ENCODE results near the gene VAV2.

DNA sequence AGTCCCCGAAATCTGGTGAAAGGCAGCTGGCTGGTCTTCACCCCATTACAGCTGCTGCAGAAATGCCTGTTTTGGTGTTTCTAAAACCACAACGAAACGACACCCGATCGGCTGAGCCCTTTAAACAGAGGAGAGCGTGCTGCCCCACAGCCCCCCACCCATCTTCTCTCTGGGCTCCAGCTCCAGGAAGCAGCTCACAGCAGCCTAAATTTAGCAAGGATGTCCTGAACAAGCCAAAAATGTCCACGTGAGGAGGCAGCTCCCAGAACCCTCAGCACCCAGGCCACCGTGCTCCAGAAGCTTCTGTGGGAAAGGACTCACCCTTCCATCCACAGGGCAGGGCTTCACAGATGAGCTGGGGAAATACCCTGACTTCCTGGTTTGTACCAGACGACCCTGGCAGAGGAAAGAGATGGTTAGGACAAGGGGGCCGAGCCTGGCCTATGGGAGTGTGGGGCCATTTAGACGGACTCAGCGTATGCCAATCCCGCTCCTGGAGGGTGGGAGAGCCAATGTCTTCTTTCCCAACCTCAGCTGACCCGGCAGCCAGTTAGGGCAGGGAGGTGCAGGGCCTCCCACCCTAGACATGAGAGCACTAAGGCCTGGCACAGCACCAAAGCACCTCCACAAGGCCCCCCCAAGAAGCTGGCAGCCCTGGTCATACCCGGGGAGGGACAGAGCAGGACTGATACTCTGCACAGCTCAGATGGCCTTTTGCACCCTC is 214.9 kb downstream of the VAV2 start:
- TF ChIP-seq MEF2A (IDR thresholded peaks at IDR 0.05; ENCODE audit: borderline replicate concordance, low read depth) (no peak), TCF12 (IDR thresholded peaks at IDR 0.05) (no peak), JUND (IDR thresholded peaks at IDR 0.05) (no peak), EZH2phosphoT487 (IDR thresholded peaks at IDR 0.05; ENCODE audit: borderline replicate concordance, low read depth) (no peak), EP300 (IDR thresholded peaks at IDR 0.05; ENCODE audit: borderline replicate concordance in 1 of 2, low read depth in 1 of 2, low read length in 1 of 2) (no peak), POLR2AphosphoS5 (IDR thresholded peaks at IDR 0.05; ENCODE audit: low read depth, low read length) (no peak), GATA2 (CRISPR knock-in tag; IDR thresholded peaks at IDR 0.05) (no peak), TEAD4 (IDR thresholded peaks at IDR 0.05; ENCODE audit: borderline replicate concordance, insufficient read depth) (no peak)
- TF ChIP-seq, protein P1, sequence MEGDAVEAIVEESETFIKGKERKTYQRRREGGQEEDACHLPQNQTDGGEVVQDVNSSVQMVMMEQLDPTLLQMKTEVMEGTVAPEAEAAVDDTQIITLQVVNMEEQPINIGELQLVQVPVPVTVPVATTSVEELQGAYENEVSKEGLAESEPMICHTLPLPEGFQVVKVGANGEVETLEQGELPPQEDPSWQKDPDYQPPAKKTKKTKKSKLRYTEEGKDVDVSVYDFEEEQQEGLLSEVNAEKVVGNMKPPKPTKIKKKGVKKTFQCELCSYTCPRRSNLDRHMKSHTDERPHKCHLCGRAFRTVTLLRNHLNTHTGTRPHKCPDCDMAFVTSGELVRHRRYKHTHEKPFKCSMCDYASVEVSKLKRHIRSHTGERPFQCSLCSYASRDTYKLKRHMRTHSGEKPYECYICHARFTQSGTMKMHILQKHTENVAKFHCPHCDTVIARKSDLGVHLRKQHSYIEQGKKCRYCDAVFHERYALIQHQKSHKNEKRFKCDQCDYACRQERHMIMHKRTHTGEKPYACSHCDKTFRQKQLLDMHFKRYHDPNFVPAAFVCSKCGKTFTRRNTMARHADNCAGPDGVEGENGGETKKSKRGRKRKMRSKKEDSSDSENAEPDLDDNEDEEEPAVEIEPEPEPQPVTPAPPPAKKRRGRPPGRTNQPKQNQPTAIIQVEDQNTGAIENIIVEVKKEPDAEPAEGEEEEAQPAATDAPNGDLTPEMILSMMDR (IDR thresholded peaks at IDR 0.05) = no peak

All from SK-N-SH (cell line).